ENCODE data around the gene OR2A25.

DNA sequence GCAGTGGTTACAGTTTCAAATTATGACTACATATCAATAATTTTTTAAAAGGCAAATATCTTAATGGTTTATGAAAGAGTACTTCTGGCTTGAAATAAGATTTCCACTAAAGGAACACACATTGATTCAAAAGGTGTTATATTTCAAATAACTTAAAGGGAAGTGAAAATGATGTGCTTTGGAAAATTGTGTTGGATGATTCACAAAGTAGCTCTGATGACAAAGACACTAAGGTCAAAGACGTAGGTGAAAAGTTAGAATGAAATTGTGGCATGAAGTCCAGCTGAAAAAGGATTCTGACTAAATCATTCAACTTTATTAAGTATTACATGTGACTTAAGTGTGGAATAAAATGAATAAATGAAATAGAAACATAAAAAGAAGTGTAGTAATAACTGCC is 41.6 kb upstream of the OR2A25 start:
- TF ChIP-seq, protein P1, sequence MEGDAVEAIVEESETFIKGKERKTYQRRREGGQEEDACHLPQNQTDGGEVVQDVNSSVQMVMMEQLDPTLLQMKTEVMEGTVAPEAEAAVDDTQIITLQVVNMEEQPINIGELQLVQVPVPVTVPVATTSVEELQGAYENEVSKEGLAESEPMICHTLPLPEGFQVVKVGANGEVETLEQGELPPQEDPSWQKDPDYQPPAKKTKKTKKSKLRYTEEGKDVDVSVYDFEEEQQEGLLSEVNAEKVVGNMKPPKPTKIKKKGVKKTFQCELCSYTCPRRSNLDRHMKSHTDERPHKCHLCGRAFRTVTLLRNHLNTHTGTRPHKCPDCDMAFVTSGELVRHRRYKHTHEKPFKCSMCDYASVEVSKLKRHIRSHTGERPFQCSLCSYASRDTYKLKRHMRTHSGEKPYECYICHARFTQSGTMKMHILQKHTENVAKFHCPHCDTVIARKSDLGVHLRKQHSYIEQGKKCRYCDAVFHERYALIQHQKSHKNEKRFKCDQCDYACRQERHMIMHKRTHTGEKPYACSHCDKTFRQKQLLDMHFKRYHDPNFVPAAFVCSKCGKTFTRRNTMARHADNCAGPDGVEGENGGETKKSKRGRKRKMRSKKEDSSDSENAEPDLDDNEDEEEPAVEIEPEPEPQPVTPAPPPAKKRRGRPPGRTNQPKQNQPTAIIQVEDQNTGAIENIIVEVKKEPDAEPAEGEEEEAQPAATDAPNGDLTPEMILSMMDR (IDR thresholded peaks at IDR 0.05), result no peak
- TF ChIP-seq POLR2A (IDR thresholded peaks at IDR 0.05), result no peak

Measured in right lobe of liver (tissue), 4 donors.